ENCODE data around the gene AMOTL2. TPM values are rescaled to one million over a fixed set of nuclear protein-coding genes. Genes with fewer than 3 reads are reported as not detected.

Gene AMOTL2
- total and polyA plus RNA-seq, 2 donors (not counting 1 experiment from before 2014, with no cell fraction given) = not detected

- intact Hi-C loops (cut with micrococcal nuclease) = no loop called here
- Histone ChIP-seq H2AFZ (ENCODE audit: insufficient read depth, low read depth, low read length, poor library complexity, severe bottlenecking) (no peak overlapping the region), H3K4me3 (ENCODE audit: control extremely low read depth in 1 of 5, extremely low read depth in 1 of 5, insufficient read depth in 1 of 5, low read depth in 2 of 5, low read length in 4 of 5) (no peak overlapping the region), H3K9ac (ENCODE audit: low read length) (no peak overlapping the region), H3K4me1 (ENCODE audit: control insufficient read depth in 2 of 2, insufficient read depth in 2 of 2, low read length in 2 of 2) (peaks cover 3% of the 10 kb centered on the region in 2 donors), H3K4me2 (replicated peaks; ENCODE audit: low read depth, low read length, poor library complexity, severe bottlenecking) (no peak overlapping the region), H3K9me3 (ENCODE audit: control extremely low read depth in 1 of 3, control insufficient read depth in 2 of 3, insufficient read depth in 1 of 3, low read length in 2 of 3) (peaks cover 0 to 3% (median 0%) of the 10 kb centered on the region in 3 donors), H4K20me1 (ENCODE audit: control insufficient read depth, insufficient read depth, low read length, poor library complexity, severe bottlenecking) (no peaks in the 10 kb centered on the region), H3K27ac (ENCODE audit: low read length in 2 of 2) (no peak overlapping the region), H3K79me2 (ENCODE audit: control insufficient read depth, insufficient read depth, low read length) (no peaks in the 10 kb centered on the region), H3K27me3 (replicated peaks in 1 of 4; ENCODE audit: control extremely low read depth in 1 of 4, control insufficient read depth in 3 of 4, insufficient read depth in 4 of 4, low read length in 3 of 4) (peaks cover 0 to 46% (median 9%) of the 10 kb centered on the region in 4 experiments), H3K36me3 (replicated peaks in 1 of 2; ENCODE audit: control extremely low read depth in 1 of 2, control insufficient read depth in 1 of 2, extremely low read depth in 1 of 2, insufficient read depth in 2 of 2, low read length in 1 of 2) (no peaks in the 10 kb centered on the region)
- no peak for TF ChIP-seq CTCF (IDR thresholded peaks at IDR 0.05)
- no peak for TF ChIP-seq EZH2 (IDR thresholded peaks at IDR 0.05; ENCODE audit: borderline replicate concordance, insufficient read depth, low read depth, low read length, poor library complexity, severe bottlenecking)
- Mint-ChIP-seq H3K4me3 (no peak overlapping the region), H3K4me1 (peaks cover 14% of the 10 kb centered on the region), H3K9me3 (ENCODE audit: insufficient read depth) (no peaks in the 10 kb centered on the region), H3K27ac (no peak overlapping the region), H3K27me3 (peaks cover 39% of the 10 kb centered on the region)
- ChIA-PET POLR2A (no interaction called here), CTCF (interaction anchor here (0.6 kb wide), 1 partner anchor 36 kb away, joined by 3 read pairs; no protein-coding TSS in a partner anchor)
- ATAC-seq (ENCODE audit: low read depth) (no peak), DNase-seq (no peak)
- 100% methylated on average over 6 of the region's 9 CpGs for WGBS (ENCODE audit: insufficient coverage)
Measured at GRCh38 chr3:134372396-134373270, 1.6 kb downstream of the AMOTL2 start.
